Measurements from ENCODE around the gene GTPBP8. TPM values are rescaled to one million over a fixed set of nuclear protein-coding genes. Genes with fewer than 3 reads are reported as not detected.

GTPBP8 gene
- total RNA-seq, 2 donors from 2014 or later = 16.4 to 25.0 TPM

DNA sequence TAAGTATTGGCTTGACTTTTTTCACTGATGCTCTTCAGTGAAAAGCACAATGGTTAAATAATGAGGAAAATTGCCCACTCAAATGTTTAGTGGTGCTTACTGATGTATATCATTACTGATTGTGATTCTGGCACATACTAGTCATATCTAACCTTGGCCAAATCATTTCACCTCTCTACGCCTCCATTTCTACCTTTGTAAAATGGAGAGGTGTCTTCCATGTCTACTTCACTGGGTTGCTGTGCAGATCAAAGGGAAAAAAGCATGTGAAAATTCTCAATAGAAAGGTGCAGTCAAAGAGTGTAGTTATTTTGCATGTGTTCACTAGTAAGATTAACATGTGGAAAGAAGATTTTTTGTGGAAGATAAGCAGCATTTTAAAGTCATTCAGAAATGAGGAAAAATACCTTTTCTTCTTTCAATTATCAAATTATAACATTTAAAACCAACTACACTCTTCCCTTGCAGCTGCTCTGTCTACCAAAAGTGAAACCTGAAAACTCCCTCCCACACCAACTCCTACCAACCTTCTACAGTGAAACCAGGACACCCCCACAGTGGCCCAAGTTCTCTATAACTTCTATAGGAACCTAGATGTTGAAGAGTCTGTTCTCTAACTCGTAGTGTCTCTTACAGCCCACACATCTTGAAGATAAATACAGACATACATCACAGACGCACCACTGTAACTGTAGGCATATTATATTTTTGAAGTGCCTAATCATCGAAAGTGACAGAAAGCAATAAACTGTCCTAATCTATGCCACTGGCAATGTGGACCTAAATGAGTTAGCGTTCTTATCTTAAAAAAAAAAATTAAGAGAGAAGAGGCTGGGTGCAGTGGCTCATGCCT is 17.2 kb upstream of the GTPBP8 start:
- no peak overlapping the region for H3K27ac ChIP-seq

DNA sequence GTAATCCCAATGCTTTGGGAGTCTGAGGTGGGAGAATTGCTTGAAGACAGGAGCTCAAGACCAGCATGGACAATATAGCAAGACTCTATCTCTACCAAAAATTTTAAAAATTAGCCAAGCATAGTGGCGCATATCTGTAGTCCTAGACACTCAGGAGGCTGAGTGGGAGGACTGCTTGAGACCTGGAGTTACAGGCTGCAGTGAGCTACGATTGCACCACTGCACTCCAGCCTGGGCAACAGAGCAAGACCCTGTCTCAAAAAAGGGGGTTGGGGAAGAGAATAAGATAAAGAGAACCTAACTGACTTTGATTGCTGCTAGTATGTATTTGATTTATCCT is 16.6 kb upstream of the GTPBP8 start:
- DNase-seq (ENCODE audit: low spot score) = no peak
- Histone ChIP-seq H3K4me1 (no peaks in the 10 kb centered on the region), H3K27ac (no peak overlapping the region), H3K4me3 (no peak overlapping the region), H3K27me3 (no peaks in the 10 kb centered on the region), H3K36me3 (no peaks in the 10 kb centered on the region), H3K9me3 (no peaks in the 10 kb centered on the region)
- TF ChIP-seq, protein P1, sequence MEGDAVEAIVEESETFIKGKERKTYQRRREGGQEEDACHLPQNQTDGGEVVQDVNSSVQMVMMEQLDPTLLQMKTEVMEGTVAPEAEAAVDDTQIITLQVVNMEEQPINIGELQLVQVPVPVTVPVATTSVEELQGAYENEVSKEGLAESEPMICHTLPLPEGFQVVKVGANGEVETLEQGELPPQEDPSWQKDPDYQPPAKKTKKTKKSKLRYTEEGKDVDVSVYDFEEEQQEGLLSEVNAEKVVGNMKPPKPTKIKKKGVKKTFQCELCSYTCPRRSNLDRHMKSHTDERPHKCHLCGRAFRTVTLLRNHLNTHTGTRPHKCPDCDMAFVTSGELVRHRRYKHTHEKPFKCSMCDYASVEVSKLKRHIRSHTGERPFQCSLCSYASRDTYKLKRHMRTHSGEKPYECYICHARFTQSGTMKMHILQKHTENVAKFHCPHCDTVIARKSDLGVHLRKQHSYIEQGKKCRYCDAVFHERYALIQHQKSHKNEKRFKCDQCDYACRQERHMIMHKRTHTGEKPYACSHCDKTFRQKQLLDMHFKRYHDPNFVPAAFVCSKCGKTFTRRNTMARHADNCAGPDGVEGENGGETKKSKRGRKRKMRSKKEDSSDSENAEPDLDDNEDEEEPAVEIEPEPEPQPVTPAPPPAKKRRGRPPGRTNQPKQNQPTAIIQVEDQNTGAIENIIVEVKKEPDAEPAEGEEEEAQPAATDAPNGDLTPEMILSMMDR (IDR thresholded peaks at IDR 0.05) = no peak

More for the DNA sequence above, 17.2 kb upstream of the GTPBP8 start:
- Histone ChIP-seq H3K9me3 (no peaks in the 10 kb centered on the region), H3K4me1 (no peaks in the 10 kb centered on the region), H3K27me3 (no peaks in the 10 kb centered on the region), H3K36me3 (no peaks in the 10 kb centered on the region), H3K4me3 (no peak overlapping the region)
- no peak for DNase-seq (ENCODE audit: low spot score)
- TF ChIP-seq, protein P1 (IDR thresholded peaks at IDR 0.05) = no peak

DNA sequence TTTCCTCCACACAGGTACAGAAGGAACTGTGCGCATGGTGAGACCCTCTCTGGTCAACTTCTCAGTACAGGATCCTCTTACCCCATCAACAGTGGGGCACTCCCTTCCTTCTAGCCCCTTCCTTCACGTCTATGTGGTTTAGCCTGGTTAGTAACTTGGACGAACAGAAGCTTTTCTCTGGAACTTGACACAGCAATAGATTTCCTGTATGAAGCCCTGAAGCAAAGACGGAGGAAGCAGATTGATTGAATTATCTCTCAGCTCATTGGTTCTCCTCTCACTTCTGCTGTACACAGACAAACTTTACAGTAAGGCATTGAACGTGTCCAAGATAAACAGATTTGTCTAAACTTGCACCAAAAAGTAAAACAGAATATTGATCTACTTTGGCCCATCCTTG is 15.9 kb upstream of the GTPBP8 start, which contains the start of gene CD200R1:
CD200R1 (minus strand) TSS at position 210 of the 400 bp plus-strand sequence. CDS start 246 bp downstream, outside the sequence.
- Histone ChIP-seq H3K9me3 (no peaks in the 10 kb centered on the region), H3K4me3 (no peak within 1 kb of the TSS), H3K27me3 (no peaks in the 10 kb centered on the region), H3K27ac (no peak within 1 kb of the TSS), H3K4me1 (no peaks in the 10 kb centered on the region), H3K36me3 (no peaks in the 10 kb centered on the region)
- TF ChIP-seq, protein P1 (IDR thresholded peaks at IDR 0.05) = no peak
- no peak for DNase-seq (ENCODE audit: low spot score)

DNA sequence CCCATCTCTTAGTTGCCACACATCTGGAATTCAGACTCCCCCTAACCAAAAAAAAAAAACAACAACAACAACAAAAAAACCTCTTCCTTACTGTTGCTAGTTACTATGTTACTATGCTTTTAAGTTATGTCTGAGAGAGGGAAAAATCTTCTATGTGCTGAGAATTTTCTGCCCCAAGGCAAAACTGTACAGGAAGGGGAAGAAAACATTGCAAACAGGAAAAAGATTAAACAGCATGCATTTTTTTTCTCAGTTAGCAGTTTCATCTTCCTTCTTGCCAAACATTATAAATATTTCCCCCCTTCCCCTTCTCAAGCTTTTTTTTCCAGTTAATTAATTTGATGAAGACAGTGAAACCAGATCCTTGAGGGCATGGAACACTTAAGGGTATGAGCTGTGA is 14.8 kb upstream of the GTPBP8 start:
- Histone ChIP-seq H3K36me3 (no peaks in the 10 kb centered on the region), H3K27ac (no peak overlapping the region), H3K4me3 (no peak overlapping the region), H3K4me1 (no peaks in the 10 kb centered on the region), H3K27me3 (no peaks in the 10 kb centered on the region), H3K9me3 (no peaks in the 10 kb centered on the region)
- no peak for DNase-seq (ENCODE audit: low spot score)
- TF ChIP-seq, protein P1 (IDR thresholded peaks at IDR 0.05) = no peak

DNA sequence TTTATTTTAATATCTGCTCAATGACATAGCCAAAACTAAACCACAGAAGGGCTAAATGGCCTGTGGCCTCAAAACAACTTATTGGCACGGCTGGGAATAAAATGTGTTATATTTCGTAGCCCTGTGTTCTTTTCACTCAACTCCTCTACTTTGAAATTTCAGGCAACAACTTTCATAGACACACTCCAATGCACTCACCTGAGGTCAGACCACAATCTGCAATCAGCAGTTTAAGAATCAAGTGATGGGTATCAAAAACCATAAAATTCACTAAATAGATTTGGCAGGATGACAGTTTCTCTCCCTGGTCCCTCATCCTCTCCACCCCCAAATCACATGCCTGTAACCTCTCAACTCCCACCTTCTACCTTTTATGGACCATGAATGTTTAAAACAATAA is 13.8 kb upstream of the GTPBP8 start:
- H3K27me3 ChIP-seq = no peaks in the 10 kb centered on the region
- H3K36me3 ChIP-seq = no peaks in the 10 kb centered on the region
- no peak overlapping the region for H3K4me3 ChIP-seq
- no peak for DNase-seq (ENCODE audit: low spot score)
- no peak overlapping the region for H3K27ac ChIP-seq
- H3K9me3 ChIP-seq = no peaks in the 10 kb centered on the region
- TF ChIP-seq, protein P1 (IDR thresholded peaks at IDR 0.05) = no peak
- no peaks in the 10 kb centered on the region for H3K4me1 ChIP-seq
